Skeletal muscle tissue (tissue), 4 donors: ENCODE data around the gene HNMT. TPM values are rescaled to one million over a fixed set of nuclear protein-coding genes. Genes with fewer than 3 reads are reported as not detected.

Experiments used
- H3K27ac ChIP-seq: one replicate; pipeline ENCODE4 v1.7.0; 2013; ENCODE audit warnings: mild to moderate bottlenecking, low read depth, low read length, inconsistent platforms
- H3K27me3 ChIP-seq, 3 donors: one replicate each; pipeline ENCODE4 v1.7.0; 2013; ENCODE audit warnings: low read length in 3 of 3; ENCODE audit not compliant: control insufficient read depth in 3 of 3, insufficient read depth in 3 of 3
- H3K36me3 ChIP-seq, 3 donors: one replicate each; pipeline ENCODE4 v1.7.0; 2013; ENCODE audit warnings: low read length in 3 of 3; ENCODE audit not compliant: control insufficient read depth in 3 of 3, insufficient read depth in 3 of 3
- H3K4me1 ChIP-seq, 3 donors: one replicate each; pipeline ENCODE4 v1.7.0; 2013; ENCODE audit warnings: low read length in 3 of 3, mild to moderate bottlenecking in 3 of 3; ENCODE audit not compliant: control insufficient read depth in 3 of 3, insufficient read depth in 3 of 3
- H3K4me3 ChIP-seq, 3 donors: one replicate each; pipeline ENCODE4 v1.7.0; 2013; ENCODE audit warnings: low read length in 3 of 3
- H3K9ac ChIP-seq, 3 donors: one replicate each; pipeline ENCODE4 v1.7.0; 2013; ENCODE audit warnings: low read length in 3 of 3, mild to moderate bottlenecking in 3 of 3, moderate library complexity in 2 of 3, low read depth in 1 of 3
- H3K9me3 ChIP-seq, 3 donors: one replicate each; pipeline ENCODE4 v1.7.0; 2013; ENCODE audit warnings: low read length in 3 of 3; ENCODE audit not compliant: control insufficient read depth in 3 of 3
- total RNA-seq: library from RNA; depleted of rRNA; stranded (reverse); fragments of >200 nt; gene quantifications from one replicate; pipeline ENCODE4 v1.2.3, GENCODE V29; 2014
- donor health status: Osteomylitis.

The HNMT gene
- total RNA-seq, 1 donor from 2014 or later = 43.3 TPM

- no peak overlapping the region for H3K27ac ChIP-seq
- no peak overlapping the region for H3K4me3 ChIP-seq
- no peak overlapping the region for H3K9ac ChIP-seq
- no peaks in the 10 kb centered on the region for H3K27me3 ChIP-seq
- no peaks in the 10 kb centered on the region for H3K36me3 ChIP-seq
- no peaks in the 10 kb centered on the region for H3K4me1 ChIP-seq
- H3K9me3 ChIP-seq = no peaks in the 10 kb centered on the region
These were observed 96.0 kb downstream of the HNMT start for GRCh38 chr2:138060301-138060635.

DNA sequence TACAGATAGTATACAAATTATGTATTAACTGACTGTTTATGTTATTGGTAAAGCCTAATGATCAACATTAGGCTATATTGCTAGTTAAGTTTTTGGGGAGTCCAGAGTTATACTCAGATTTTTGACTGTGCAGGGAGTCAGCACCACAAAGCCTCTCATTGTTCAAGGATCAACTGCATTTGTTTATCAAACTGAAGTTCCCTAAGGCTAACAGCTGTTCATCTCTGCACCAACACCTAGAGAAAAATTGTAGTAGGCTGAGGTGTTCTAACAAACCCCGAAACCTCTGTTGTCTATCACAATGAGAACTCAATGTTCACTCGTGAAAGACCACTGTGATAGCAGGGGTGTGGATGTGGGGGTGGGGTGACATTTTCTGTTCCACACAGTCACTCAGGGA, 97.7 kb downstream of the HNMT start:
- Histone ChIP-seq H3K9me3 (no peaks in the 10 kb centered on the region), H3K4me1 (no peaks in the 10 kb centered on the region), H3K9ac (no peak overlapping the region), H3K4me3 (no peak overlapping the region), H3K27ac (no peak overlapping the region), H3K36me3 (no peaks in the 10 kb centered on the region), H3K27me3 (no peaks in the 10 kb centered on the region)

DNA sequence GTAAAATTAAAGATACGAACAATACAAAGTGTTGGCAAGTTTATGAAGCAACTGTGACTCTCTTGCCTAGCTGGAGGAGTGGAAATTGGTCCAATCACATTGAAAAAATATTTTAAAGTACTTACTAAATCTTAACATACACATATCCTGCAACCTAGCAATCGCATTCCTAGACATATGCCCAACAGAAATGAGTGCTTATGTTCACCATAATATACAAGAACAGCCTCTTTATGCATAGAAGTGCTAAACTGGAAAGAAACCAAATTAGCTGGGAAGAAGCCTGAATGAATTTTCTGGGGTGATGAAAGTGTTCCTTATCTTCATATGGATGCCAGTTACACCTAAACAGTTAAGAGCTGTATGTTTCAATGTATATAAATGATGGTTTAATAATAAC, 98.9 kb downstream of the HNMT start:
- Histone ChIP-seq H3K27me3 (no peaks in the 10 kb centered on the region), H3K27ac (no peak overlapping the region), H3K4me1 (no peaks in the 10 kb centered on the region), H3K9ac (no peak overlapping the region), H3K36me3 (no peaks in the 10 kb centered on the region), H3K4me3 (no peak overlapping the region), H3K9me3 (no peaks in the 10 kb centered on the region)
